GM19452 (cell line): Measurements from ENCODE around the gene CFAP61.

Experiments used
- ATAC-seq: cut with Tn5 transposase; IDR thresholded peaks from one replicate; pipeline ENCODE4 v1.9.1; 2021; ENCODE audit not compliant: unreplicated experiment

Gene CFAP61

DNA sequence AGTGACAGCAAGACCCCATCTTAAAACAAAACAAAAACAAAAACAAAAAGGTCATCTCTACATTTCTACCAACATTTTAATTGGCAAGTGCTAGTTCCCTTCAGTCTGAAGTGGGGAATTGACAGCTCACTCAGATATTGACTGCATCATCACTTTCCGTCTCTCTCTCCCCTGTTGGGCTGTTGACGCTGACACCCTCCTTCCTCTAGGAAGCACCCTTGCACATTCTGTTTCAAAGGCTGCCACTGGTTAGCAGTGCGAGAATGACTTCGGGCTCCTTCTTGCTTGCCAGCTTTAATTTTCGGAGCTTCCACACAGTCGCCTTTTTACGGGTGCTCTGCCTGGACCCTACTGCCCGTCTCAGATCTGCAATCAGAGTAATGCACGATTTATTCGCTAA is 218.9 kb downstream of the CFAP61 start:
- no peak for ATAC-seq

DNA sequence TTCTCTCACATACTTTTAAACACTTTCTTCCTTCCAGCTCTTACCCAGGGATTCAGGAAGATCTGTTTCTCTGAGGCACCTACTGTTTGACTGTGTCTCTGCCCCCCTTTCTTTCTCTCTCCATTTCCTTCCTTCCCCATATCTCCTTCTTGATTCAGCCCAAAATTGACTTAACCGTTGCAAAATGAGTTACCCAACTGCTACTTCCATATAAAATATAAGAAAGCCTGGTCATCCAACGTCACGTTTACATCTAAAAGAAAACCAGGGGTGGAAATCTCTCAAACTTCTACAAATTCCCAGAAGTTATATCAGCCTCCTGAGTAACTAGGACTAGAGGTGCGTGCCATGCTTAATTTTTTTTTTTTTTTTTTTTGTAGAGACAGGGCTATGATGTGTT is 220.4 kb downstream of the CFAP61 start:
- no peak for ATAC-seq

DNA sequence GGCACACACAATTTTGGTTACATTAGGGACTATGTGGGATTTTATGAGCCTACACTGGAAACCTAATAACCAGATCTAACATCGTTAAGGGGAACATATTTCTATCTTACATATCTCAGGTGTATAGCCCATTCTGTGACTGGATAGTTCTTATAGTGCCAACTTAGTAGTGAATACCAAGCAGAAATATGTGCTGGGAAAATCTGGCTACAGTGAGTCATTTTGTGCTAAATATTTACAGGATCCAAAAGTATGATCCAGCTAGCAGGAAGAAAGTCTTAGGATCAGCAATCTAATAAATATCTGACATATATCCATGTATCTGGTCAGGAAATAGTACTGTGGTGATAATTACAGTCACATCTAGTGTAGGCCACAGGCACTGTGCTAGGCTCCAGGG is 221.0 kb downstream of the CFAP61 start:
- no peak for ATAC-seq

DNA sequence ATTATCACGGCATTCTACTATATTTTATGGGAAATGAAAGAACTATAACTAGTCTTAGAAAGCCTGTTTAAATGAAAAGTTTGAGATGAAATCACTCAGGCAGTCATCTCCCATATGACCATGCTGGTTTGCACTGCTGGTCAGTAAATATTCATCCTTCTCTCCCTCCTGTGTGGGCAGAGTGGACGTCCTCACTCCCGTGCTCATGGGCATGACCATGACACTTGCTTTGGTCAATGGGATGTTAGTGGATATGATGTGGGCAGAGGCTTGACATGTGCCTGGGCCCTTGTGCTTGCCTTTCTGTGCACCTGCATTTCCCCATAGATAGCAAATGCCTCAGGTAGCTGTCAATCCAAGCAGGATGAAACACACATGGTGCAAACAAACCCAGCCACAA is 222.5 kb downstream of the CFAP61 start:
- no peak for ATAC-seq

DNA sequence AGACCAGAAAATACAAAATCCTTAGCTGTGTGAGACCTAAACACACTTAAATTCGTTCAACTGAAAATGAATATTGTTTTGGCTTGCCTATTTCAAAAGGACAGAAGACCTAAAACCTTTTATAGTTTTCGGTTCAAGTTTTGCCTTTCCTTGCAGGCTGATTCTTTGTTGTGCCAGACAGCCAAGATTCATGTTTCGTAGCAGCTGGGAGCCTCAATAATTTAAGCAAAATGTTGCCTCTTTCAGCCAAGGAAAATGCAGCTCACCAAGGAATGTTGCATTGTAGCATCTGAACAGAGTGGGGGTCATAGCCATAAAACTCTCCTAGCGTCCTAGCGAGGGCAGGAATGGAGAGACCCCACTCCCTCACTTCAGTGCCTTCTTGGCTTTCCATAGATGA is 223.3 kb downstream of the CFAP61 start:
- no peak for ATAC-seq

DNA sequence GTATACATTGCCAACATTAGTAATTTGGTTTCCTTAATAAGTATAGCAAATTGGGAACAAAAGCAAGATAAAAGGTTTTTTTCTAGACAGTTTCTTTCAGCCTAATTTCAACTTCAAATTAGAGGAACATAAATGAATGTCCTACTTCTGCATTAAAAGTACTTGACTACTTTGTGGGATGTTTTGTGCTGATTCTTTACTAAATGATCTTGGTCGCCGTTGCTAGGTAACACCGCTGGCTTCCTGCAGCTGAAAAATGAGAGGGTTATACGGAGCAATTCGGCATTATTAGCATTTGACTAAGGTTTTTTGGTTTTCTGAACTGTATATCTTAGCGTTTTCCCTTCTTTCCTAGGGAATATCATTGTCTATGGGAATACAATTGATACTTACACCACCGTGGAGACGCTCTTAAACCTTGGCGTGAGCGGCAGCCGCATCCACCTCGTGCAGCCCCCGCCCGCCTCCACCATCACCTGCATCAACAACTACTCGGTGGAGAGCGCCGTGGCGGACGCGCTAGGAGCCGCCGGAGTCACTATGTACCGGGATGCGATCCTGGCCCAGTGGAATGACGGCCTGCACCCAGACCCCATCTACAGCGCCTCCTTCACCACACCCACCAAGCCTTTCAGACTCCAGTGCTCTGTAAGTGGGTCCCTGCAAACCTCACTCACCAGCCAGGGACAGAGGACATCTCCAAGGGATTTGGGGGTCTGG is 224.6 kb downstream of the CFAP61 start:
- no peak for ATAC-seq

DNA sequence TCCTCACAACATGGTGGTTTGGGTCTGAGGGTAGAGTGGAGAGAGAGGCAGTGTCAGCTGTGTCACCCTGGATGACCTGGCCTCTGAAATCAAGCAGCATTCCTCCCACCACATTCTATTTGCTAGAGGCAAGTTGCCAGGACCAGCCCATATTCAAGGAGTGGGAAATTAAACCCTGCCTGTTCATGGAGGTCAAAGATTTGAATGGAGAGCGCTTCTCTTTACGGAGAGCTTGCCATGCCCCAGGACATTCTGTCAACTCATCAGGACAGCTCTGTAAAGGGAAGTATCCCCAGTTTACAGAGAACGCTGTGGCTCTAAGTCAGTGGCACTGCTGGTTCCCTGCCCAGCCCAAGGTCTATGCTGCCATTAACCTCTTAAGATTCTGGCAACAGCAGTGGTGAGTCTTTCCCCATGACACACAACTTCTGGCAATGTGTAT is 225.6 kb downstream of the CFAP61 start:
- no peak for ATAC-seq

DNA sequence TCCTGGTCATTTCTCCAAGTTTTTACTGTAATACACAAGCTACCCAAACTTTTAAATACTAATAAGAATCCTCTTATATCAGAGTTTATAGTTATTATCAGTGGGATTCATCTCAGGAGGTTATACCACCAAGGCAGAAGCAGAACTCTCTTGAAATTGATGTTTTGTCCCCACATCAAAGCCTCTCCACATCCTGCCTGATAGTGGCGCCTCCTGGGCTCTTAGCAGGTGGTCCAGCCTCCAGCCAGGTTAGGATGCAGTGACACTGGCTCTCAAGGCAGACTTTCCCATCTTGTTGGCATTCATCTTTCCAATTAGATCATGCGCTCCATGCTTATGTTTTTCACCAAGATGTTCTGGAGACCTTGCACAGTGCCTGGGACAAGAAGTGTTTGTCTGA is 233.7 kb downstream of the CFAP61 start:
- no peak for ATAC-seq

DNA sequence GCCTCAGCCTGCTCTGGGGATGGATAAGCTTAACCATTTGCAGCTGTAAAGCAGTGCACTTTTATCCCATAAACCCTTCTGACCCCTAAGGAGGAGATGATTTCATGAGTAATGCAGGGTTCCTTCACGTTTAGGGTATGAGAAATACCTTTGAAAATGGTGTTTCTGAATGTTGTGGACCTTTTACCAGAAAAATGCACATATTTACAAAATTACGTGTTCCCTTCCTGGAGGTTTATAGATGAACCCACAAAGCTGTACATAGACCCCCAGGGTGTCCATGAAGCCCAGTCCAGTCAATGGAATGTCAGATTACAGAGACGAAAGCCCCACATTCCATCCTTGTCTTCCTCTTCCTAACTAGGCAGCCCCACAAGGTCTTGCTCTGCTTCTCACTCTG is 237.0 kb downstream of the CFAP61 start:
- no peak for ATAC-seq

DNA sequence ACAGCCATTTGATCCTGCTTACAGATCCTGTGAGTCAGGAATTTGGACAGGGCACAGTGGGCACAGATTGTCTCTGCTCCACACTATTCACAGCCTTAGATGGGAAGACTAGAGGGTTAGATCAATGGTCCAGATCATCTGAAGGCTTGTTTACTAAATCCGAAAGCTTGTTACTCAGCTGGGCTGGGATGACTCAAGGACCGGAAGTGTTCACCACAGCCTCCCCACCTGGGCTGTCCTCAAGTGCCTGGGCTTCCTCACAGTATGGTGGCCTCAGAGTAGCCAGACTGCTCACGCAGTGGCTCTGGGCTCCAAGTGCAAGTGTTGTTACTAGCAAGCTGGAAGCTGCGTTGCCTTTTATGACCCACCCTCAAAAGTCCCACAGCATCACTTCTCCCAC is 240.1 kb downstream of the CFAP61 start:
- no peak for ATAC-seq

DNA sequence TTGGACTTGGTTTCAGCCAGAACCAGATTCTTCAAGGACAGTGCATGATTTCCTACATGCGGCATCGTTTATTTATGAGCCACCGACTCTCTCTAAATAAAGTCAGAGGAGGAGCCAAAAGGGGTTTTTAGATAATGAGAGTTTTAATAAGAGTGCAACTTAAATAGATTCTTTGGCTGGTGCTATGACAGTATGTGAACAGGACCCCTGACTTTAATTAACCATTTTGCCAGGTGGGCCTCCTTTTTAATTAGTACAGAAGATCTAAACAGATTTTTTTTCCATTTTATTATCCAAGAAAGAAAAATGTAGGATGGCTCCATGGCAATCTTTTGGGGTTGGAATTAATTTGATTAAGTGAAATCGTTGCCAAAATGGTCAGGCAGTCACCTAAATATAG is 240.8 kb downstream of the CFAP61 start:
- ATAC-seq: no peak

DNA sequence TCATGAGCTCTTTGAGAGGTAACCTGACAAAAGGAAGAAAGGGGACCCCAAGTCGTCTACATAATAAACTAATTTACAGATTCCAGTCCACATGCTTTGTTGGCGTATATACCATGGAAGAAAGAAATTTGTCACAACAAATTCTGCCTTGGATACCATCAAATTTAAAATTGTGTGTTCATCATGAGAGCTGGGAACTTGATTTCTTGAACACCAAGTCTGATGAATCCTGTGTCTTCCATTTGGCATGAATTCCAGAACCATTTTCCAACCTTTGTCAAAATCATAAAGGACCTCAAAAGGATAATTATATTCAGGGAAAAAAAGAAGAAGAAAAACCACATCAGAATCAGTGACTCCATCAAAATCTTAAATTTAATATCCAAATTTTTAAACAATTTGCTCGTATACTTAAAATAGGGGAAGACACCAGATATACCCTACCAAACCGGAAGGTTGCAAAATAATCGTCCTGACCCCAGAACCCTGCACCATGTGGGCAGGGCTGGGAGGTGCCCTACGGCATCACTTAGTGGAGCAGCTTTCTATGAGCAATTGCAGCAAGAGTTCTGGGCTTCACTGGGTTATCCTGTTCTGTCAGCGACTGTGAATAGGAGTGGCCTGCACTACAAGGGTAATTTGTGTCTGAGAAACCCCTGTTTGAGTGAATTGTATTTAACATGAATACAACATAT is 241.5 kb downstream of the CFAP61 start:
- ATAC-seq: no peak

DNA sequence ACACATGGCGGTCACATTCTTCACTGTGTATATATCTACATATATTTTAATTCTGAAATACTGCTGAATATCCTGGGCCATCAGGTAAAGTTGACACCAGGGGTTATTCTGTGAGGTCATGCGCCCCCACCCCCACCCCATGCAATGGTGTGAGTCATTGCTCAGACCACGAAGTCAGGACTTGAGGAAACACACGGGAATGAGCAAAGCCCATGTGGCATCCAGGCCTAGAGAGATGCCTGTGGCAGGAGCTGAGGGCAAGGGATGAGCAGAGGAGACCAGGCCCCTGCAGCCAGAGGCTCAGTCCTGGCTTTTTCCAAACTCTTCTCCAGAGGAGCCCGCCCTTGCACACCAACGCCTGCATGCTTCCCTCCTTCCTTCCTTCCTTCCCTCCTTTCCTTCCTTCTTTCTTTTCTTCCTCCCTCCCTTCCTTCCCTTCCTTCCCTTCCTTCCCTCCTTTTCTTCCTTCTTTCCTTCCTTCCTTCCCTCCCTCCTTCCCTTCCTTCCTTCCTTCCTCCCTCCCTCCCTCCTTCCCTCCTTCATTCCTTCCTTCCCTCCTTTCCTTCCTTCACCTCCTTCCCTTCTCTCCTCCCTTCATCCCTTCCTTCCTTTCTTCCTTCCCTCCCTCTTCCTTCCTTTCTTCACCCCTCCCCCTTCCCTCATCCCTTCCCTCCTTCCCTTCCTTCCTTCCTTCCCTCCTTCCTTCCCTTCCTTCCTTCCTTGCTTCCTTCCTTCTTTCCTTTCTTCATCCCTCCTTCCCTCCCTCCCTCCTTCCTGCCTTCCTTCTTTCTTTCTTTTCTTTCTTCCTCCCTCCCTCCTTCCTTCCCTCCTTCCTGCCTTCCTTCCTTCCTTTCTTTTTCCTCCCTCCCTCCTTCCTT is 243.5 kb downstream of the CFAP61 start:
- ATAC-seq: no peak

DNA sequence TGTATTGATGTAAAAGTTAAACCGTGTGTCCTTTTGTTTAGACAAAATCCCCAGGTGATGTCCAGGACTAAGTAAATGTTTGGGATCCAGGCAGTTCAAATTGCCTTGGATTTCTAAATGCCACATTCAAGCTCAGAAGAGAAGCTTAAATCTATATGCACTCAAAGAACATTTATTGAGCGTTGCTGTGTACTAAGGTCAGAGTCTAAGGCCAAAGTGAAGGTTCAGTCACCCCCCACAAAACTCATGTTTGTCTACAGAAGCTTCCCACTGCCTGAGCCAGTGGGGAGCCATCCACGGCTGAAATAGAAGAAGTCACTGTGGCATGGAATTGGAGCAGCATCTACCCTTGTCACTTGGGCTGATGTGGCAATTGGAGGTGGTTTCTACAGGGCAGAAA is 244.8 kb downstream of the CFAP61 start:
- ATAC-seq: no peak

DNA sequence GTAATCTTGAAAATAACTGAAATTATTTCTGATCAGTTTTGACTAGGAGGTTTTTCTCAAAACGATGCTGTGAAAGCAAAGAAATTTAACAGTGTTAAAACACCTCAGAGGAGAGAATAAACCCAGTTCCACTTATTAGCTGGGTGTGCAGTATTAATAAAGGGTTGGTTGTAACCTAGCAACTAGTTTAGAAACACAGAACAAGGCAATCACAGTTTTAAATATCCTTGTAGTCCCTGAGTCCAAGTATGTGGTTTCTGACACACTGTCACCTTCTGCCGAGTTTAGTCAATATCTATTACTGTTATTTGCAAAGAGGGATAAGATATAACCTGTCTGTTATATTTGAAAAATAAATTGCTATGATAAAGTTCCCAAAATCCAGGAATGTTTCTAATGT is 245.4 kb downstream of the CFAP61 start:
- ATAC-seq: no peak

DNA sequence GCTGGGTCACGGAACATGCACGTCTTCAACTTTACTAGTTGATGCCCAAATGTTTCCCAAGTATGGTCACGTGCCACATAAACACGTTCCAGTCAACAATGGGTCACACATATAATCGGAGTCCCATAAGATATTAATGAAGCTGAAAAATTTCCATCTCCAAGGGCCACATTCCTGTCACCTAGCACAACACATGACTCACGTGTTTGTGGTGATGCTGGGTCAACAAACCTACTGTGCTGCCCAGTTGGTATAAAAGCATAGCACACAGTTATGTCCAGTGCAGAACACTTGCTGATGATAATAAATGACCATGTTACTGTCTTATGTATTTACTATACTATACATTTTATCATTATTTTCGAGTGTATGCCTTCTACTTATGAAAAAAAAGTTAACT is 247.6 kb downstream of the CFAP61 start:
- ATAC-seq: no peak

DNA sequence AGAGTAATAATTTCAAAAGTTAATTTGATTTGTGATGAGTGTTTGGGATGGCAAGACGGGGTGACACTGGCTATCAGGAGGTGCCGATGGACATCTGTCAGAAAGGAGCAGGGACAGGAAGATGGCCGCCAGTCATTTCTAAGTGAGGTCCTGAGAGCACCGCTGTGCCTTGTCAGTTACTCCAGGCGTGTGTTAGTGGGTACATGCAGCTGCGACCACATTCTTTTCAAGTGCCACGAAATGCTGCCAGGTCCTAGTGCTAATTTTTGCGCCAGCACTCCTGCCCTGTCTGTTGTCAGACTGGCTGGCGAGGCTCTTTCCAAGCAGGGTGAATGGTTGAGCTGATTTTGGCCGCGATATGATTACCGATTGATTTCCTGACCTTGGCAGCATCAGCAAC is 251.0 kb downstream of the CFAP61 start:
- ATAC-seq: no peak

DNA sequence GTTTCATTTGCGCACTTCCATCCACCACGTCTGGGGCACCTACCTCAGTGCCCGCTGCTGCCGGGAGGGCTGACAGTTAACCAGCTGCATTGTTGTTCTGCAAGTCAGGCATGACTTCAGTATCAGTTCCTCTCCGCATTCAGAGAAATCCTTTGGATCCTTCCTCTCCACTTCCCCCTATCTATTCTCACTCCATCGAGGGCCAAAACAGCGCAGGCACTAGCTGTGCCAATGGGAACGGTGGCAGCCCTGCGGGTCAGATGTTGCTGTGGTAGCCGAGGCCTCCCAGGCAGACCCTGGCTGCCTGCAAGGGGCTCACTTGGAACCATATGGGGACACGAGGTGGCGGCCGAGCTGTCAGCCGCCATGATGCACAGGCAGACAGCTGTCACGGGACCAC is 251.4 kb downstream of the CFAP61 start:
- ATAC-seq: no peak

DNA sequence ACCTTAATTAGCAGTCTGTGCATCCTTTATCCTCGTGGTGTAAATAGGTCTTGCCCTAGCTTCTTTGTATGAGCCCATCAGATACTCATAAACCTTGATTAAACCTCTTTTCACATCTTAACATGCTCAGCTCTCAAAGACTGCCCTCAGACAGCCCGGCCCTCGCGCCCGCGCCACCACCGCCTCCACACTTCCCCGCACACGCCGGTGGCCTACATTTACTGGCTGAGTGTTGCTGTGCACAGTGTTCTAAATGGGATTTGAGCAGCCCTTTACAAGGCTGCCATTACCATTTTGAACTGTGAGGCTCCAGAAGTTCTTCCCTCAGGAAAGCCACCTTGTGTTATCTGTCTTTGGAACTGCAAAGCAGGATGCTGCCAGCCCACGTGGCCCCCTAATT is 252.6 kb downstream of the CFAP61 start:
- no peak for ATAC-seq

DNA sequence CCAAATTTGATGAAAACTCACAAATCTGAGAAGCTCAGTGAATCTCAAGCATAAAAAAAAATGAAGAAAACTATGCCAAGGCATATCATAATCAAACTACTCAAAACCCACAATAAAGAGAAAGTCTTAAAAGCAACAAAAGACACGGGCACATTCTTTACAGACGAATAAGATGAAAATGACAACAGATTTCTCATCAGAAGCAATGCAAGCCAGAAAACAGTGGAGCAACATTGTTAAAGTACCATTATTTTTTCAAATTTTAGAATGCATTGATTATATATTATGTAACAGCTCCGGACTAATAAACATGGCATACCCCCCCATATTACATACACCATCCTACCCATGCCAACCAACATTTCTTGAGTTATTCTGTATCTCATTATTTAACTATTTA is 260.2 kb downstream of the CFAP61 start:
- ATAC-seq: no peak

DNA sequence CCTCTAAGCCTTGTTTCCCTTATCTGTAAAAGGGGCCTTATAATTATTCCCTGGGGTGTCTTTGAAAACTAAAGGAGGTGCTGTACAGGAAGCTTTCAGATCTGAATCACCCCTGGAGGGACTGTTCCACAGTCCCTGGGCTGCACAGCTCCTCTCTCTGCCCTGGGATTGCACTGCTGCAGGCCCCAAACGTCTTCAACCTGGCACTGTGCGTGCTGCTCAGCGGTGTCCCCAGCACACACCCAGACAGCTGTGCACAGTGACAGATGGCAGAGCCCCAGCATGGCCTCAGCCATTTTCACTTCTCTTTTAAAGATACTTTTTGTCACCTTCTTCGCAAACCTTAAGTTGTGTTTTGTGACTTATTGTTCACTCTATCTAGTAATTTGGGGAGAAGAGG is 264.9 kb downstream of the CFAP61 start:
- peak; percentile 88 for ATAC-seq
